Jurkat, Clone E6-1 (cell line): ENCODE measurements around the gene COQ4.

Experiments
- DNase-seq: peaks from one replicate; pipeline ENCODE4 v3.0.0-alpha.2; 2011; ENCODE audit warnings: low read depth, low spot score
- H3K4me3 ChIP-seq: 2 replicates; pipeline ENCODE4 v1.5.1; 2011; ENCODE audit warnings: mild to moderate bottlenecking, low read length, control low read depth, moderate library complexity

The COQ4 gene

GRCh38 chr9:128297221-128297773 lies 25.3 kb upstream of the COQ4 start:
- DNase-seq = no peak
- no peak overlapping the region for H3K4me3 ChIP-seq

- no peak for DNase-seq
- no peak overlapping the region for H3K4me3 ChIP-seq
Observed at GRCh38 chr9:128298535-128299482, 23.8 kb upstream of the COQ4 start.

- DNase-seq = no peak
- H3K4me3 ChIP-seq = no peak overlapping the region
Observed at GRCh38 chr9:128304136-128304970, 18.3 kb upstream of the COQ4 start.

GRCh38 chr9:128304971-128305288 lies 17.7 kb upstream of the COQ4 start:
- H3K4me3 ChIP-seq = no peak overlapping the region
- no peak for DNase-seq

- no peak overlapping the region for H3K4me3 ChIP-seq
- DNase-seq = no peak
Observed at GRCh38 chr9:128309551-128309950, 13.1 kb upstream of the COQ4 start.

GRCh38 chr9:128310461-128310860 lies 12.2 kb upstream of the COQ4 start:
- H3K4me3 ChIP-seq = no peak overlapping the region
- DNase-seq = no peak

- H3K4me3 ChIP-seq = no peak overlapping the region
- no peak for DNase-seq
Observed at GRCh38 chr9:128314697-128315096, 7.9 kb upstream of the COQ4 start.

GRCh38 chr9:128316421-128316820 lies 6.2 kb upstream of the COQ4 start:
- DNase-seq = no peak
- no peak overlapping the region for H3K4me3 ChIP-seq

GRCh38 chr9:128317629-128318028 lies 5.0 kb upstream of the COQ4 start:
- H3K4me3 ChIP-seq = no peak overlapping the region
- DNase-seq = no peak

- DNase-seq = no peak
Observed at GRCh38 chr9:128321343-128321742, 1.3 kb upstream of the COQ4 start.

GRCh38 chr9:128321879-128322403 lies 698 bp upstream of the COQ4 start:
- no peak for DNase-seq
- H3K4me3 ChIP-seq = peak overlapping the region; percentile 63

More at GRCh38 chr9:128321343-128321742, 1.3 kb upstream of the COQ4 start:
- H3K4me3 ChIP-seq = peak overlapping the region; percentile 63

GRCh38 chr9:128323212-128323730 lies 632 bp downstream of the COQ4 start:
- no peak for DNase-seq
- peak overlapping the region; percentile 63 for H3K4me3 ChIP-seq

GRCh38 chr9:128323791-128324190 lies 1.2 kb downstream of the COQ4 start:
- peak overlapping the region; percentile 63 for H3K4me3 ChIP-seq
- DNase-seq = no peak

GRCh38 chr9:128324401-128324800 lies 1.8 kb downstream of the COQ4 start:
- DNase-seq = no peak

GRCh38 chr9:128325629-128326028 lies 3.0 kb downstream of the COQ4 start:
- H3K4me3 ChIP-seq = no peak overlapping the region
- no peak for DNase-seq

More at GRCh38 chr9:128324401-128324800, 1.8 kb downstream of the COQ4 start:
- no peak overlapping the region for H3K4me3 ChIP-seq

- no peak overlapping the region for H3K4me3 ChIP-seq
- DNase-seq = no peak
Observed at GRCh38 chr9:128333451-128333869, 10.8 kb downstream of the COQ4 start.

GRCh38 chr9:128335161-128335560 lies 12.5 kb downstream of the COQ4 start:
- no peak overlapping the region for H3K4me3 ChIP-seq

GRCh38 chr9:128335914-128336313 lies 13.3 kb downstream of the COQ4 start:
- DNase-seq = no peak
- no peak overlapping the region for H3K4me3 ChIP-seq

More at GRCh38 chr9:128335161-128335560, 12.5 kb downstream of the COQ4 start:
- no peak for DNase-seq

GRCh38 chr9:128337936-128338335 lies 15.3 kb downstream of the COQ4 start:
- DNase-seq = no peak

More at GRCh38 chr9:128337936-128338335, 15.3 kb downstream of the COQ4 start:
- H3K4me3 ChIP-seq = no peak overlapping the region
